HG03095 (cell line): ENCODE results near the gene SLFN5.
A peak's percentile ranks its signal among the peaks of the same experiment; 100 is the strongest.
"Not testable (repeated sequence)": the region's sequence is repeated elsewhere in the genome, so short reads cannot be mapped to it uniquely, and the experiment has no call there.

Experiments used
- ATAC-seq: cut with Tn5 transposase; IDR thresholded peaks from one replicate; pipeline ENCODE4 v1.9.1; 2021; ENCODE audit warnings: moderate library complexity; ENCODE audit not compliant: unreplicated experiment

SLFN5 gene

DNA sequence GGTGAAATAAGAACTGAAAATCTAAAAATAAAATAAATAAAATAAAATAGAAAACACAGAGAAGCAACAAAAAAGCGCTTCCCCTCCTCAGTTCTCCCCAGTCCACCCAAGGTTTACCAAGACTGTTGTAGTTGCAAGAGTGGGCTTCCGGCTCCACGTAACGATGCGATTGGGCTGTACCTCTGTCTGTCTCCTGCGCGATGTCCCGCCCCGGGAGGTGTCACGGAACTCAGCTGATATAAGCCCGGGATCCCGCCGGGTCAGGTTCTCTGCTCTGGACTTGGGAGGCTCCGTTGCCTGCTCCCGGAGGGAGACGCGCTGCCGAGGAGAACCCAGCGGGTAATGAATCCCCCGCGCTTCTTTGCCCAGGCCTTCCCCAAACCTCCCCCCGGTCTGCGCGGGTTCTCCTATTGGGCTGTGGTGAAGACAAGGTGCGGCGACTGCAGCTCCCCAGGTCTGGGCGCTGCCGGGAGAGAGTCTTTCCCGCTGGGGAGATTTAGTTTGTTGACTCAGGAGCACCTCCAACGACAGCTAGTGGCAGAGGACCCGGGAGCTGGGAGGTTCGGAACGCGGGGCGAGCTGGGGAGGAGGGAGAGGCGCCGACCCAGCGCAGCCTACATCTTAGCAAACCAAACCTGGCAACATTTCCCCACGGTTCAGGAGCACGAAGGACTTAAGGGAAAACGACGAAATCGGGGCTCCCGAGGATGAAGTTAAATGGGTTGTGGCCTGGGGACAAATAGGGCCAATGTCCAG, at the start of gene SLFN5:
Gene SLFN5 (plus strand): TSS at position 268 of the 756 bp plus-strand sequence. CDS start 15,619 bp downstream, outside the sequence.
- ATAC-seq, result peak; percentile 56

DNA sequence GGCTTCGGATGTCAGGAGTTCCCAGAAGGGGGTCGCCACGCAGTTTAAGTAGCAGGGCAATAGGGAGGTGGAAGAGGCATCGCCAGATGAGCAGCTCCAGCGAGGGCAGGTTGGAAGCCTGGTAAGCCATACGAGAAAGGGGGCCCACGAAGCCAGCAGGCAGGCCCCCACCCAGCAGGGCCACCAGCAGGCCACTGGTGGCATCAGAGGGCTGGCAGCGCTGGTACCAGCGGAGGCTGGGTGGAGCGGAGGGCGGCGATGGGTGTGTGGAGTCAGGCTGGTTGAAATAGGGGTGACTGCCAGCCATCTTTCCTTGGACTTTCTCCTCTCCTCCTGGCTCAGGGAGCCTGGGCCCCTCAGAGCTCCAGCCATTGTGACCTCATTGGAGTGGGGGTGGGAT, 48.9 kb upstream of the SLFN5 start, which contains the start of gene SLC35G3:
Gene SLC35G3 (minus strand): TSS at position 393 of the 400 bp plus-strand sequence. CDS start 86 bp downstream, at position 307.
- ATAC-seq, result not testable (repeated sequence)

DNA sequence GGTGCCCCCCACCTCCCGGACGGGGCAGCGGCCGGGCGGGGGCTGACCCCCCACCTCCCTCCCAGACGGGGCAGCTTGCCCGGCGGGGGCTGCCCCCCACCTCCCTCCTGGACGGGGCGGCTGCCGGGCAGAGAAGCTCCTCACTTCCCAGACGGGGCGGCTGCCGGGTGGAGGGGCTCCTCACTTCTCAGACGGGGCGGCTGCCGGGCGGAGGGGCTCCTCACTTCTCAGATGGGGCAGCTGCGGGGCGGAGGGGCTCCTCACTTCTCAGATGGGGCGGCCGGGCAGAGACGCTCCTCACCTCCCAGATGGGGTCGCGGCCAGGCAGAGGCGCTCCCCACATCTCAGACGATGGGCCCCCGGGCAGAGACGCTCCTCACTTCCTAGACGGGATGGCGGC, 47.8 kb upstream of the SLFN5 start:
- ATAC-seq, result not testable (repeated sequence)

DNA sequence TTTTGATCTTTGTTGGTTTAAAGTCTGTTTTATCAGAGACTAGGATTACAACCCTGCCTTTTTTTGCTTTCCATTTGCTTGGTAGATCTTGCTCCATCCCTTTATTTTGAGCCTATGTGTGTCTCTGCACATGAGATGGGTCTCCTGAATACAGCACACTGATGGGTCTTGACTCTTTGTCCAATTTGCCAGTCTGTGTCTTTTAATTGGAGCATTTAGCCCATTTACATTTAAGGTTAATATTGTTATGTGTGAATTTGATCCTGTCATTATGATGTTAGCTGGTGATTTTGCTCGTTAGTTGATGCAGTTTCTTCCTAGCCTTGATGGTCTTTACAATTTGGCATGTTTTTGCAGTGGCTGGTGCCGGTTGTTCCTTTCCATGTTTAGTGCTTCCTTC, 40.3 kb upstream of the SLFN5 start:
- ATAC-seq, result not testable (repeated sequence)

- ATAC-seq, result no peak
Measured at GRCh38 chr17:35210741-35211140, 32.1 kb upstream of the SLFN5 start.

- no peak for ATAC-seq
Measured at GRCh38 chr17:35212668-35213067, 30.2 kb upstream of the SLFN5 start.

- ATAC-seq, result no peak
Measured at GRCh38 chr17:35213412-35213940, 29.4 kb upstream of the SLFN5 start.

GRCh38 chr17:35214192-35214591, 28.7 kb upstream of the SLFN5 start:
- ATAC-seq, result no peak

DNA sequence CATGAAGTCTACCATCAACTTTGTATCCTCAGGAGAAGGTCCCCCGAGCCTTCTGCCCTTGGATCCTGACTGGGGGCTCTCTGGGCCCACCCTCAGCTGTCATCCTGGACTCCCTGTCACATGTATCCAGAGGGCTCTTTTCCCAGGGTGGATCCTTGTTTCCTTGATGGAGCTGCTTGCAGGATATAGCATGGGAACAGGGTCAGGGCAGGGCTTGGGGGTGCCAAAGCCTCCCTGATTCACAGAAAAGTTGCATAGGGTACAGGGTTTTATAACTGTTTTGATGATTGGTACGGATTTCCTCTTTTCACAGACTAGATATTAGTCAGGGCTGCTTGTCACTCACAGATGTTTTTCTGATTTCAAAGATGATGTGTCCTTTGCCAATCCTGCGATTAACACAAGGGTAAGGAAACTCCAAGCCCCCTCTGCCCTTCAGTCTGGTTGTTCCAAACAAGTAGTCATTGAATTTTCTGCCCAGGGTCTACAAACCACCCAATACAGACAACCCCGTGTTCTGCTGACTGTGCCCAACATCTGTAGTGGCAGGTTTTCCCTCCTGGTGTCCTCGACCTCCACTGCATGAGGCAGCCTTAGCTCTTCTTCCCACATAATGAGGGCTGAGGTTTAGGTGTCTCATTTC, 28.1 kb upstream of the SLFN5 start:
- ATAC-seq, result no peak

- ATAC-seq, result no peak
Measured at GRCh38 chr17:35217107-35217506, 25.8 kb upstream of the SLFN5 start.

DNA sequence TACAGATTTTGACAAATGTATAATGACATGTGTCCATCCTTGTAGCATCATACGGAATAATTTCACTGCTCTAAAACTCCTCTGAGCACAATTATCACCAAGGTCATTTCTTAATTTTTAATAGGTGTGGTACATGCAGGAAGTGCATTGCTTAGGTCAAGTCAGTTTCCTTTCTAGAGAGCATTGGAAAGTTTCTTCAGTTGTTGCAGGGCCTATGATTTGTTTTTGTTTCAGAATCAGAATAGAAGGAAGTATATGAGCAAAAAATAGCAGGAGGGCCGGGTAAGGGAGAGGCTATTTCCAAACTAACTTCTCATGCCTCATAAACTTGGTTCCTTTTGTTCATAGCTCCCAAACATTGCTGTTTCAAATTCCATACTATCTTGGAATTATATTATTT, 24.0 kb upstream of the SLFN5 start:
- ATAC-seq, result no peak

GRCh38 chr17:35222452-35222851, 20.4 kb upstream of the SLFN5 start:
- ATAC-seq, result no peak

GRCh38 chr17:35224436-35224835, 18.4 kb upstream of the SLFN5 start:
- ATAC-seq, result no peak

DNA sequence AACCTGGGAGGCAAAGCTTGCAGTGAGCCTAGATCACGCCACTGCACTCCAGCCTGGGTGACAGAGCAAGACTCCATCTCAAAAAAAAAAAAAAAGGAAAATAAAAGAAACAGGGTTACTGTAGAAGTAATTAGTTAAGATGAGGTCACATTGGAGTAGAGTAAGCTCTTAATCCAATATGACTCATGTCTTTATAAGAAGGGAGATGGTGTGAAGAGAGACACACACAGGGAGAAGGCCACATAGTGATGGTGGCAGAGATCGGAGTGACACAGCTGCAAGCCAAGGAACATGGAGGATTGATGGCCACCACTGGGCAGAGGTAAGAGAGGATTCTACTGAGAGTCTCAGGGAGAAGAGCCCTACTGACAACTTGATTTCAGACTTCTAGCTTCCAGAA, 15.3 kb upstream of the SLFN5 start:
- no peak for ATAC-seq

GRCh38 chr17:35229638-35230037, 13.2 kb upstream of the SLFN5 start:
- no peak for ATAC-seq

DNA sequence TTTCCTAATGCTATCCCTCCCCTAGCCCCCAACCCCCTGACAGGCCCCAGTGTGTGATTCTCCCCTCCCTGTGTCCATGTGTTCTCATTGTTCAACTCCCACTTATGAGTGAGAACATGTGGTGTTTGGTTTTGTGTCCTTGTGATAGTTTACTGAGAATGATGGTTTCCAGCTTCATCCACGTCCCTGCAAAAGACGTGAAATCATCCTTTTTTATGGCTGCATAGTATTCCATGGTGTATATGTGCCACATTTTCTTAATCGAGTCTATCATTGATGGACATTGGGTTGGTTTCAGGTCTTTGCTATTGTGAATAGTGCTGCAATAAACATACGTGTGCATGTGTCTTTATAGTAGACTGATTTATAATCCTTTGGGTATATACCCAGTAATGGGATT, 8.6 kb upstream of the SLFN5 start:
- ATAC-seq, result not testable (repeated sequence)

DNA sequence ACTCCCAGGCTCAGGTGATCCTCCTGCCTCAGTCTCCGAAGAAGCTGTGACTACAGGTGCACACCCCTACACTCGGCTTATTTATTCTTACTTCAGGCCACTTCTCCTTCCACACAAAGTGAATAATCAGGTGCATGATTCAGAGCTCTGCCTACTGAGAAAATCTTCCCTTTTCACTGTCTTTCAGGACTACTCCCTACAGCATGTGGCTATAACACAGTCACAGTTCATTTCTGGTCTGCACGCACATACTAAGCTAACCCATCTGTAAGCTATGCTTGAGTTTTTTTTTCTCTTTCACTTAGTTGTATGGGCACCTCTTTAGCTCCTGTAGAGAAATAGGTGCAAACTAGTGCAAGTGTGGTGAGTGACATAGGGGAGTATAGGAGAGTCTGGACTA, 7.6 kb upstream of the SLFN5 start:
- no peak for ATAC-seq

- ATAC-seq, result no peak
Measured at GRCh38 chr17:35235917-35236316, 7.0 kb upstream of the SLFN5 start.

DNA sequence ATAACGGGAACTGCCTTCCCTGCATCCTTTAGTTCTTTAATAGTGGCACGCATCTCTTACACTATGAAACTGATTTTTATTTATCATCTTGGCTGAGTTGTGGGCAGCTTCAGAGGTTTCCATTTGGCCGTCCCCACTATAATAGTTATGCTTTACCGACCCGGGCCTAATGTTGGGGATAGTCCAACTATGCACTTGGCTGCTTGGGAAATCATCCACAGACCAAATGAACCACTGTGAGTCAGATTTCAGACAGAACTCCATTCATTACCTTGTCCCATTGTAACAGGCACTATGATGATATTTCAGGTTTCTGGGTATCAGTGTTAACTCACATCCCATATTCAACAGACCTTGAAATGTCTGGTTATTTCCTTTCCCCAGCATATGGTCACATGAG, 6.1 kb upstream of the SLFN5 start:
- ATAC-seq, result no peak

DNA sequence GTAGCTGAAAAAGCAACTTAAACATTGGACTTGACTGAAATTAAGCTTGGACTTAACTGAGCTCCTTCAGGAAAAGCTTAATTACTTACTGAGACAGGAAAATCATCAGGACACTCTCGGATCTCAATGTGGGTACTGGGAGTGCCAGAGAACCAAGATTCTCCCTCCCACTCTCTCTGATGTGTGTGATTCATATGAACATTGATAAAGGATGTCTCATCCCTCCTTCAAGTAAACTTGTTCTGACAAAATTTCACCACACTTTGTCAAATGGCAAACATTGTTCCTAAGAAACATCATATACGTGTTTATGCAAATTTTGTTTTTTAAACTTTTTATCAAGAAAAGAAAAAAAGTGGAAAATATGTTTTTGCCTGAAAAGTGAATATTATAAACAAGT, 4.1 kb upstream of the SLFN5 start:
- no peak for ATAC-seq

GRCh38 chr17:35239823-35240222, 3.0 kb upstream of the SLFN5 start:
- ATAC-seq, result no peak

DNA sequence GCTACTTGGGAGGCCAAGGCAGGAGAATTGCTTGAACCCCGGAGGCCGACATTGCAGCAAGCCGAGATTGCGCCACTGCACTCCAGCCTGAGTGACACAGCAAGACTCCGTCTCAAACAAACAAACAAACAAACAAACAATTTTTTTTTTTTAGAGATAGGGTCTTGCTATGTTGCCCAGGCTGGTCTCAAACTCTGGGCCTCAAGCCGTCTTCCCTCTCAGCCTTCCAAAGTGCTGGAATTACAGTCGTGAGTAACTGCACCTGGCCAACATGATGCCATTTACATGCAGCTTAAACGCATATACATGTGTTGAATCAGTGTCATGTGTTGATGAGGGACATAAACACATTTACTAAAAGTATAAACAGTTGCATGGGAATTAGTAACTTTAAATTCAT, 2.0 kb upstream of the SLFN5 start:
- ATAC-seq, result no peak
